Measurements from ENCODE around the gene TENM4. TPM values are rescaled to one million over a fixed set of nuclear protein-coding genes. Genes with fewer than 3 reads are reported as not detected.

Gene TENM4
- total and polyA plus RNA-seq, 2 experiments from 2014 or later = 19.0 to 105 TPM

GRCh38 chr11:78715639-78716311 is 725.1 kb downstream of the TENM4 start:
- Histone ChIP-seq H3K4me1 (ENCODE audit: low read depth) (peaks cover 13% of the 10 kb centered on the region), H3K27ac (no peak overlapping the region), H3K36me3 (peaks cover 5% of the 10 kb centered on the region), H3K9me3 (ENCODE audit: low read depth) (no peaks in the 10 kb centered on the region), H3K4me3 (no peak overlapping the region), H3K27me3 (no peaks in the 10 kb centered on the region)
- DNase-seq (ENCODE audit: low read depth in 1 of 2, low spot score in 1 of 2) = peak; percentile 21 to 59
- TF ChIP-seq, protein P1, sequence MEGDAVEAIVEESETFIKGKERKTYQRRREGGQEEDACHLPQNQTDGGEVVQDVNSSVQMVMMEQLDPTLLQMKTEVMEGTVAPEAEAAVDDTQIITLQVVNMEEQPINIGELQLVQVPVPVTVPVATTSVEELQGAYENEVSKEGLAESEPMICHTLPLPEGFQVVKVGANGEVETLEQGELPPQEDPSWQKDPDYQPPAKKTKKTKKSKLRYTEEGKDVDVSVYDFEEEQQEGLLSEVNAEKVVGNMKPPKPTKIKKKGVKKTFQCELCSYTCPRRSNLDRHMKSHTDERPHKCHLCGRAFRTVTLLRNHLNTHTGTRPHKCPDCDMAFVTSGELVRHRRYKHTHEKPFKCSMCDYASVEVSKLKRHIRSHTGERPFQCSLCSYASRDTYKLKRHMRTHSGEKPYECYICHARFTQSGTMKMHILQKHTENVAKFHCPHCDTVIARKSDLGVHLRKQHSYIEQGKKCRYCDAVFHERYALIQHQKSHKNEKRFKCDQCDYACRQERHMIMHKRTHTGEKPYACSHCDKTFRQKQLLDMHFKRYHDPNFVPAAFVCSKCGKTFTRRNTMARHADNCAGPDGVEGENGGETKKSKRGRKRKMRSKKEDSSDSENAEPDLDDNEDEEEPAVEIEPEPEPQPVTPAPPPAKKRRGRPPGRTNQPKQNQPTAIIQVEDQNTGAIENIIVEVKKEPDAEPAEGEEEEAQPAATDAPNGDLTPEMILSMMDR (IDR thresholded peaks at IDR 0.05; ENCODE audit: low read depth, low read length) = peak; percentile 60

GRCh38 chr11:78714539-78714938 is 726.3 kb downstream of the TENM4 start:
- Histone ChIP-seq H3K4me3 (no peak overlapping the region), H3K27ac (peak overlapping the region; percentile 8), H3K36me3 (no peaks in the 10 kb centered on the region), H3K9me3 (ENCODE audit: low read depth) (no peaks in the 10 kb centered on the region), H3K4me1 (ENCODE audit: low read depth) (peaks cover 23% of the 10 kb centered on the region), H3K27me3 (no peaks in the 10 kb centered on the region)
- TF ChIP-seq, protein P1 (IDR thresholded peaks at IDR 0.05; ENCODE audit: low read depth, low read length) = no peak
- DNase-seq (ENCODE audit: low read depth in 1 of 2, low spot score in 1 of 2) = no peak

DNA sequence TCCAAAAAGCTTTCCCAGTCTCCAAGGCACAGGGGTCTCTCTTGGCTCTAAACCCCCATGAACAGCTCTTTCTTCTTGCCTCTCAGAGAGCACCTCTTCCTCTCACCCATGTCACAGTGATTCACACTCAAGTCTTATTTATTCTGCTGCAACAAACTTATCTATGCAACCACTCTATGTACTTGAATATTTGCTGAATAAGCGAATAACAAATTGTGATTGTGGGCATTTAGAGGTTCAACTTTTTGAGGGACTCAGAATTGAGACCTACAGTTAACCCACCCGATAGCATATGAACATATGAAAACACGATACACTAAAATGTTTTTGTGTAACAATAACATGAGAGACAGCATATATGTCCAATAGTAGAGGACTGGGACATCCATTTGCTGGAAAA is 729.1 kb downstream of the TENM4 start:
- TF ChIP-seq, protein P1 (IDR thresholded peaks at IDR 0.05; ENCODE audit: low read depth, low read length) = no peak
- Histone ChIP-seq H3K27ac (no peak overlapping the region), H3K9me3 (ENCODE audit: low read depth) (no peaks in the 10 kb centered on the region), H3K36me3 (no peaks in the 10 kb centered on the region), H3K4me3 (no peak overlapping the region), H3K4me1 (ENCODE audit: low read depth) (peaks cover 28% of the 10 kb centered on the region), H3K27me3 (no peaks in the 10 kb centered on the region)
- no peak for DNase-seq (ENCODE audit: low read depth in 1 of 2, low spot score in 1 of 2)

- H3K9me3 ChIP-seq (ENCODE audit: low read depth) = no peaks in the 10 kb centered on the region
- peaks cover 27% of the 10 kb centered on the region for H3K4me1 ChIP-seq (ENCODE audit: low read depth)
- TF ChIP-seq, protein P1 (IDR thresholded peaks at IDR 0.05; ENCODE audit: low read depth, low read length) = no peak
- no peak overlapping the region for H3K27ac ChIP-seq
- H3K36me3 ChIP-seq = no peaks in the 10 kb centered on the region
- H3K4me3 ChIP-seq = no peak overlapping the region
- DNase-seq (ENCODE audit: low read depth in 1 of 2, low spot score in 1 of 2) = no peak
- no peaks in the 10 kb centered on the region for H3K27me3 ChIP-seq
Observed at GRCh38 chr11:78710417-78710816, 730.4 kb downstream of the TENM4 start.

DNA sequence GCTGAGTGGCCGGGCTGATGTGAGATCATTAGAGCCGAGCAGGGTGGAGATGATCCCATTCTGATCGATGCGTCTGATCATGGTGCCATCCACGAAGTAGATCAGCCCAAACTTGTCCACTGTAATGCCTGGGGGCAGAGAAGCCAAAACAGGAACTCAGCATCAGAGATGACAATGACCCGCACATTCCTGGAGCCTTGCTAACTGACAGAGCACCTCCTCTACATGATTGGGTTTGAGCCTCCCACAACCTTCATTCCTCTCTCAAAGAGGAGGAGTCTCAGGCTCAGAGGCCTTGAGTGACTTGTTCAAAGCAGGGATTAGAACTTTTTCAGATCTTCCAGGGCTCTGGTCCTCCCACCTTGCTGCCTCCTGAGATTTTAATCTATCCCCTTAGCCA is 732.4 kb downstream of the TENM4 start:
- no peak for DNase-seq (ENCODE audit: low read depth in 1 of 2, low spot score in 1 of 2)
- Histone ChIP-seq H3K9me3 (ENCODE audit: low read depth) (no peaks in the 10 kb centered on the region), H3K27ac (no peak overlapping the region), H3K27me3 (no peaks in the 10 kb centered on the region), H3K4me3 (no peak overlapping the region), H3K36me3 (no peaks in the 10 kb centered on the region), H3K4me1 (ENCODE audit: low read depth) (peaks cover 15% of the 10 kb centered on the region)
- TF ChIP-seq, protein P1 (IDR thresholded peaks at IDR 0.05; ENCODE audit: low read depth, low read length) = no peak

Data from cardiac muscle cell (in vitro differentiated cells and primary cell).